DND-41 (cell line): ENCODE measurements around the gene KCTD14.
"Not testable (repeated sequence)": the region's sequence is repeated elsewhere in the genome, so short reads cannot be mapped to it uniquely, and the experiment has no call there.

Source experiments
- ATAC-seq: fragments of 200-7000 bp; cut with Tn5 transposase; 3 replicates; pipeline ENCODE4 v1.9.1; 2021; ENCODE audit warnings: low read depth; ENCODE audit not compliant: insufficient read depth
- DNase-seq: peaks from one replicate; pipeline ENCODE4 v3.0.0-alpha.2; 2020
- H2AFZ ChIP-seq: 2 replicates; pipeline ENCODE4 v1.6.0; 2012; ENCODE audit warnings: low read depth, low read length
- H3K27ac ChIP-seq: 2 replicates; pipeline ENCODE4 v1.5.1; 2012; ENCODE audit warnings: low read length, inconsistent platforms
- H3K27me3 ChIP-seq: fragments of 200-600 bp; sonication (generic); 2 replicates; pipeline ENCODE4 v1.6.0; 2012; ENCODE audit warnings: low read length, mild to moderate bottlenecking, inconsistent platforms; ENCODE audit not compliant: insufficient read depth, poor library complexity
- H3K36me3 ChIP-seq: 2 replicates; pipeline ENCODE4 v1.5.1; 2012; ENCODE audit warnings: low read length, inconsistent platforms; ENCODE audit not compliant: insufficient read depth
- H3K4me1 ChIP-seq: 2 replicates; pipeline ENCODE4 v1.5.1; 2012; ENCODE audit warnings: mild to moderate bottlenecking, low read length; ENCODE audit not compliant: insufficient read depth
- H3K4me2 ChIP-seq: 2 replicates; pipeline ENCODE4 v1.6.0; 2012; ENCODE audit warnings: mild to moderate bottlenecking, moderate library complexity, low read length, inconsistent platforms; ENCODE audit not compliant: insufficient read depth
- H3K4me3 ChIP-seq, 2 experiments: fragments of 200-600 bp in 1 of 2; shearing (Covaris generic) in 1 of 2; 2 replicates each; pipeline ENCODE4 v1.5.1; 2012 to 2016; ENCODE audit warnings: inconsistent platforms in 2 of 2, low read length in 2 of 2, mild to moderate bottlenecking in 2 of 2, low read depth in 1 of 2, moderate library complexity in 1 of 2
- H3K79me2 ChIP-seq: 2 replicates; pipeline ENCODE4 v1.6.0; 2012; ENCODE audit warnings: low read length, inconsistent platforms; ENCODE audit not compliant: insufficient read depth
- H3K9ac ChIP-seq: 2 replicates; pipeline ENCODE4 v1.6.0; 2012; ENCODE audit warnings: low read depth, mild to moderate bottlenecking, inconsistent platforms, low read length, moderate library complexity
- H3K9me3 ChIP-seq: 2 replicates; pipeline ENCODE4 v1.5.1; 2012; ENCODE audit warnings: low read length, moderate library complexity, mild to moderate bottlenecking, inconsistent platforms; ENCODE audit not compliant: insufficient read depth, severe bottlenecking
- H4K20me1 ChIP-seq: 2 replicates; pipeline ENCODE4 v1.6.0; 2012; ENCODE audit warnings: low read length; ENCODE audit not compliant: insufficient read depth
- CTCF ChIP-seq: IDR thresholded peaks from 2 replicates; pipeline ENCODE4 v1.5.1; 2012; ENCODE audit warnings: borderline replicate concordance, low read length, moderate library complexity, mild to moderate bottlenecking; ENCODE audit not compliant: poor library complexity, severe bottlenecking; ENCODE audit errors: extremely low read depth
- EZH2 ChIP-seq: IDR thresholded peaks from 3 replicates; pipeline ENCODE4 v1.6.1; 2012; ENCODE audit warnings: borderline replicate concordance, low read depth, mild to moderate bottlenecking, moderate library complexity, low read length, inconsistent platforms; ENCODE audit not compliant: severe bottlenecking

KCTD14 gene

GRCh38 chr11:78061921-78062311, 38.8 kb upstream of the KCTD14 start:
- no peak overlapping the region for H2AFZ ChIP-seq
- no peaks in the 10 kb centered on the region for H3K4me1 ChIP-seq
- DNase-seq (no peak), ATAC-seq (no peak)
- H3K9me3 ChIP-seq = no peaks in the 10 kb centered on the region
- no peaks in the 10 kb centered on the region for H3K27me3 ChIP-seq
- no peak overlapping the region for H3K27ac ChIP-seq
- no peak overlapping the region for H3K9ac ChIP-seq
- TF ChIP-seq EZH2 = no peak
- no peak for TF ChIP-seq CTCF
- no peak overlapping the region for H3K4me2 ChIP-seq
- H3K4me3 ChIP-seq = no peak overlapping the region
- no peaks in the 10 kb centered on the region for H3K36me3 ChIP-seq
- H4K20me1 ChIP-seq = no peaks in the 10 kb centered on the region
- no peaks in the 10 kb centered on the region for H3K79me2 ChIP-seq

DNA sequence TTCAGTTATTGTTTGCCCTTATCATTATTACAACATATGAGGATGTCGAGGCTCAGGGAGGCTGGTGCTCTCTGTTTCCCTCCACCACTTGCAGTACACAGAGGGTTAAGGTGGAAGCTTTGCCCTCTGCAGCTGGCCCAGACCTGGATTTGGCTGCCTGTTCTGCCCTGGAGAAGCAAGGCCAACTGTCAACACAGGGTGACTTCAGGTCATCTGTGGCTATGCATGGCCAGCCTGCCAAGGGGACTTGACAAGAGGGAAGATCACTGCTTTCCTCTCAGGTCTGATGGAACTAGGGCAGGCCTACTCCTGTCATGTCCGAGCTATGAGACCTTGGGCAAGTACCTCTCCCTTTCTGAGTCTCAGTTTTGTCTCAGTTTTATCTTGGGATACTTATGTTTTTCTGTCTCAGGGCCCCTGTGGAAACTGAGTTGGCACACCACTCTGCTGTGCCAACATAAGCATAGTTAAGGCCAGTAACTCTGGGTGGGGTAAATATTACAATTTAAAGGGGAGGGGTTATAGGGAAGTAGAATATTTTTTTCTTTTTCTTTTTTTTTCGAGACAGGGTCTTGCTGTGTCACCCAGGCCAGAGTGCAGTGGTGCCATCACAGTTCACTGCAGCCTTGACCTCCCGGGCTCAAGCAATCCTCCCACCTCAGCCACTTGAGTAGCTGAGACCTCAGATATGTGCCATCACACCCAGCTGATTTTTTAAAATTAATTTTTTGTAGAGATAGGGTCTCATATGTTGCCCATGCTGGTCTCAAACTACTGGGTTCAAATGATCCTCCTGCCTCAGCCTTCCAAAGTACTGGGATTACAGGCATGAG, 38.2 kb upstream of the KCTD14 start:
- no peaks in the 10 kb centered on the region for H3K79me2 ChIP-seq

GRCh38 chr11:78060533-78060932, 37.5 kb upstream of the KCTD14 start:
- Histone ChIP-seq H3K27me3 (no peaks in the 10 kb centered on the region), H3K4me2 (no peak overlapping the region), H3K9ac (no peak overlapping the region), H3K4me1 (no peaks in the 10 kb centered on the region), H3K4me3 (no peak overlapping the region), H4K20me1 (no peaks in the 10 kb centered on the region), H3K27ac (no peak overlapping the region), H2AFZ (no peak overlapping the region), H3K79me2 (no peaks in the 10 kb centered on the region), H3K36me3 (no peaks in the 10 kb centered on the region), H3K9me3 (no peaks in the 10 kb centered on the region)
- DNase-seq (no peak), ATAC-seq (no peak)
- TF ChIP-seq EZH2 = no peak
- no peak for TF ChIP-seq CTCF

More for the DNA sequence above, 38.2 kb upstream of the KCTD14 start:
- Histone ChIP-seq H3K27me3 (no peaks in the 10 kb centered on the region), H3K36me3 (no peaks in the 10 kb centered on the region), H2AFZ (no peak overlapping the region), H3K4me1 (no peaks in the 10 kb centered on the region), H4K20me1 (no peaks in the 10 kb centered on the region), H3K4me3 (no peak overlapping the region), H3K4me2 (no peak overlapping the region), H3K9me3 (no peaks in the 10 kb centered on the region), H3K9ac (no peak overlapping the region), H3K27ac (no peak overlapping the region)
- ATAC-seq (no peak), DNase-seq (no peak)
- TF ChIP-seq EZH2 (no peak), CTCF (no peak)

GRCh38 chr11:78059749-78060328, 36.8 kb upstream of the KCTD14 start:
- not testable (repeated sequence) for H4K20me1 ChIP-seq, DNase-seq, H3K79me2 ChIP-seq, ATAC-seq, H3K4me1 ChIP-seq, H3K36me3 ChIP-seq, H3K4me3 ChIP-seq, H3K9me3 ChIP-seq, H3K9ac ChIP-seq, H3K27me3 ChIP-seq, H3K27ac ChIP-seq, H3K4me2 ChIP-seq, H2AFZ ChIP-seq
